GM18907 (cell line): ENCODE results near the gene EVI2B.
"Not testable (repeated sequence)": the region's sequence is repeated elsewhere in the genome, so short reads cannot be mapped to it uniquely, and the experiment has no call there.

Experiments
- ATAC-seq: cut with Tn5 transposase; IDR thresholded peaks from one replicate; pipeline ENCODE4 v1.9.1; 2021; ENCODE audit warnings: mild to moderate bottlenecking, moderate library complexity; ENCODE audit not compliant: unreplicated experiment

Gene EVI2B

DNA sequence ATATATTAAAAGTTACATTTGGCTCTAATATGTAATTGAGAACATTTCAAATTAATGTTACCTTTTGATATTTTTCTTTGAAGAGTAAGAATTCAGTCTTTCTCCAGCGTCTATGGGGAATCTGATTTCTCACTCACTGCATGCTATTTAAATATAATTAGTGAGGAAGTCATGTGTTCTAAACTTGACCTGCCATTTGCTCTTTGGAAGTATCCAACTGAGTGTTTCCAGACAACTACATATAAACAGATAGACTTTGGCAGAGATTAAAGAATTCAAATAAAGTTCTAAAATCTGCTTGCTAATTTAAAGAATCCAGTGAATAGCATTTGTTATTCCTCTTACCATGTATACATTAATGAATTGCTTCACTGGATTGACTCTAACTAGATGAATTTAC is 40.3 kb downstream of the EVI2B start:
- no peak for ATAC-seq

DNA sequence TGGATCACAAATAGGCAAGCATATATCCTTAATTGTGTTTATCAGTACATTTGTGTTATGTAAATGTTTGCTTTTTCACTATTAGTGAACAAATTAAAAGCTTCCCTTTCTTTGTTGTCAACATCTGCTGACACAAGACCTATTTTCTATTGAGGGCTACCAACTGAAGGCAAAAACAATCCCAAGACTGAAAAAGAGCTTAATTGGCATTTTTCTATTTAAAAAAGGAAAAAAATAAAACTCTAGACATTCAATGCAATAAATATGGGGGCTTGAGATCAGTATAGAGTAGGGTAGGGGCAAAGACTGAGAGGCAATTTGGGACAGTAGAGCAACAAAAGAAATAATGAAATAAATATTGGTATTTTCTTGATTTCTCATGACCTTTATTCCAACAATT is 41.1 kb downstream of the EVI2B start:
- no peak for ATAC-seq

DNA sequence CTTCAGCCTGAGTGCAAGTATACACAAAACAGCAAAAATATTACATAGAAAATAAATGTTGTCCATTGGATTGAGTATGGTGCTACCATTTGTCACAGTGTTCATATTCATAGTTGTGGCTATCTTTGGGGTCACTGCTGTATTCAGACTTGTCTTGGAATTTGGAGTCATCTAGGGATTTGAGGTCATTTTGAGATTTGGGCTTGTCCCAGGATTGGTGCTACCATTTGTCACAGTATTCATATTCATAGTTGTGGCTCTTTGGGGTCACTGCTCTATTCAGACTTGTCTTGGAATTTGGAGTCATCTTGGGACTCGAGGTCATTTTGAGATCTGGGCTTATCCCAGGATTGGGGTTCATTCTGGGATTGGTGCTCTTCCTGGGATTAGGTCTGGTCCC is 41.6 kb downstream of the EVI2B start:
- ATAC-seq, result no peak

DNA sequence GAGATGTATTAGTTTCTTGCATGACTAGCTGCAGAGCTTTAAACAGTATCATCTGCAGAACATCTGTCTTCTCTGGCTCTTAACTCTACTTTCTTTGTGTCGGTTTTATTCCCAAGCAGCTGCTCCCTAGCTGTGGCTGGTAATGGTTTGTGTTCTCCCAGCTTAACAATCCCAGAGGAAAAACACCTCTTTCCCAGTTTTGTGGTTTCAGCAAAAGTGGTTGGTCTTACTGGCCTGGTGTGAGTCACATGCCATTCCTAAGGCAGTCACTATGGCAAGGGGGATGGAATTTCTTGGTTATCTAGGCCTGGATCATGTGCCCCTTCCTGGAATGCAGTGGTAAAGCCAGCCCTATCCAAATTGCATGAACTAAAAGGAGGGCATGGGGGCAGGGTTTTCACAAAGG is 44.3 kb downstream of the EVI2B start:
- no peak for ATAC-seq

DNA sequence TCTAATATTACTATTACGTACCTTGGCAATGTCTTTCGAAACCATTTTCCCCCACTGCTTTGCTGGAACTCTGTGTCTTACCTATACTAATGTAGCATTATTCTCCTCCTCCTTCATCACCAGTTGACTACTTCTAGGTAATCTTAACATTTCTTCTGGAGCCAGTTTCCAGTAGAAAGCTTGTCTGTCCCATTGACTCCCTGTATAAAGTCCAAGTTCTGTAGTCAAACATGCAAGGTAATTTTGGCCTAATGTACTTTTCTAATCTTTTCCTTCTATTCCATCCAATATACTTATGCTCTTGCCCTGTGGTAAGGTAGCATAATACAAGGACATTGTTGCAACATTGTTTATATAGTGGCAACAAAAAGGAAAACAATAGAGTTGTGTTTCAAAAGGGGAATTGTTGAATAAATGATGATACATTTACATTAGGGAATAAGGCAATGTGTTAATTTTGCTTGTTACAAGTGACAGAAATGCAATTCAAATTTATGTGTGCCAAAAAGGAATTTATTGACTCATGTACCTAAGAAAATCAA is 44.7 kb downstream of the EVI2B start:
- ATAC-seq, result no peak

DNA sequence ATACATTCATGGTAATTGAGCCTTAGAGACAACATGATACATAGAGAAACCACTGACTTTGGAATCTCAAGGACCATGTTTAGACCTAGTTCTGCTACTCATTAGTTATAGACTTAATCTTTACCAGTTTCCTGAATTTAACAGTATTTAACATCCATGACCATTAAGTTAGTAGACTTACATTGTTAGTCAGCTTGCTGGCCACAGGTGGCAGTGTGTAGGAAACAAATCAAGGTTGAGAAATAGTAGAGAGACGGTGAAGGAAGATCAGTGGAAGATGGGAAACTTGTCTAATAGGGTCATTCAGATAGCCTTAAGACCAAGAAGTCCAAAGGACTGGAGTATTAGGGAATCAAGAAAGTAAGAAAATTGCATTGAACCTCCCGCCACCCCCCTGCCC is 47.8 kb downstream of the EVI2B start:
- ATAC-seq, result no peak

DNA sequence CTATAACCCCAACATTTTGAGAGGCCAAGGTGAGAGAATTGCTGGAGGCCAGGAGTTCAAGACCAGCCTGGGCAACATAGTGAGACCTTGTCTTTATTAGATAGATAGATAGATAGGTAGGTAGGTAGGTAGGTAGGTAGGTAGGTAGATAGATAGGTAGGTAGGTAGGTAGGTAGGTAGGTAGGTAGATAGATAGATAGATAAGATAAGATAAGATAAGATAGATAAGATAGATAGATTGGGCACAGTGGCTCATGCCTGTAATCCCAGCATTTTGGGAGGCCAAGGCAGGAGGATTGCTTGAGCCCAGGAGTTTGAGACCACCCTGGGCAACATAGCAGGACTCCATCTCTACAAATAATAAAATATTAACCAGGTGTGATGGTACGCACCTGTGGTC is 50.9 kb downstream of the EVI2B start:
- not testable (repeated sequence) for ATAC-seq

DNA sequence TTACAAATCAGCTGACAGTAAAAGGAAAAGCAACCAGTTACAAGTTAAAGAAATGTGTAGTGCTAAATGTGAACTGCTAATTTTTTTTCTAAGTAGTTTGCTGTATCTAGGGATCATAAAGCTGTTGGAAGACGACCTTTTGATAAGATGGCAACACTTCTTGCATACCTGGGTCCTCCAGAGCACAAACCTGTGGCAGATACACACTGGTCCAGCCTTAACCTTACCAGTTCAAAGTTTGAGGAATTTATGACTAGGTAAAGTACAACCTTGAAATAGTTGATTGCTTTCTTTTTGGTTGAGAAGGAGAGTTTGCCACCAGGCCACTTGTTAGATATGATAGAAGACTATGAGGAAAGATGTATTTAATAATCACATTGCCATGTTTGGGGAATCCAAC is 52.3 kb downstream of the EVI2B start:
- no peak for ATAC-seq

DNA sequence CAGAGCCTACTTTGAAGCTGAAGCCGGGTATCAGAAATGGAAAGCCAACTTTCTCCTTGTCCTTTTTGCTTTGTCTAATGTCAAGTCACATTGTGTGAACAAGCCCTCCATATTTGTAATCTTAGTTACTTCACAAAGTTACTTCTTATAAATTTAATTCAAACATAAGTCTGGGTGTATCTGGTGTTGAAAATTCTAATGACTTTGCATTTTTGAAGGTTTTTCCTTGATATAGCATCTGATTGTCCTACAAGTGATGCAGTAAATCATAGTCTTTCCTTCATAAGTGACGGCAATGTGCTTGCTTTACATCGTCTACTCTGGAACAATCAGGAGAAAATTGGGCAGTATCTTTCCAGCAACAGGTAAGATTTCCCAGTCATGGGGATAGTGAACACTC is 53.7 kb downstream of the EVI2B start:
- no peak for ATAC-seq

DNA sequence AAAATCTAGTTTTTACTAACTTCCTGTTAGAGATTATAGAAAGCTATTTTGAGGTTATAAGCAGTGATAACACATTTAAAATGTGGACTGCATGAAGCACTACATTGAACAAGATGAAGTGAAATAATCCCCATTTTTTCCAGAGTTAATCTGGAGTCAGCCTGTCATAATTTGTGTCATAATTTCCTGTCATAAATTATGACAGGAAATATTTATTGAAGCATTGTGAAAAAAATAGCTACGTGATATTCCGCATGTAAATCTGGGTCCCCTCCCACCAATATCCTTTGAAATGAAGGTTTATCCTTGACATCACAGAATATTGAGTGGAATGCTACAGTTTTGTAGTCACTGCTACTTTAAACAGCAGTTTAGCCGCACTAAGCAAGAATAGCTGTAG is 56.9 kb downstream of the EVI2B start:
- ATAC-seq, result no peak

DNA sequence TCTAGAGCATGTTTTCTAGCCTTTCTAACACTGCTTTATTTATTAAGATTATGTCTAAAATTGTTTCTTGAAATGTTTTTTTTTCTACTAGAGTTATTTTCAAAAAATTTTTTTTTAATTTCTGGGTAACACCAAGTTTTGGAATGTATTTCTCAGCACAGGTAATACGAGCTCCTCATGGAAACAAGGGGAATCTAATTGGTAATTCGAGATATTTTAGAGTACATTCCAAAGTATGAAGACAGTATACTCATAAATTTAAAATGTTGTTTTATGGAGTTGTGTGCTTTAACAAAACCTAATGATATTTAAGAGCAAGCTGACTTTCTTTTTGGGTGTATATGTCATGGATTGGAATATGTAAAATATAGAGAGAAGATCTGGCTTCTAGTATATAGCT is 59.2 kb downstream of the EVI2B start:
- no peak for ATAC-seq
